HCT116 (cell line): ENCODE results near the gene HTT-AS. TPM values are rescaled to one million over a fixed set of nuclear protein-coding genes. Genes with fewer than 3 reads are reported as not detected.

Experiments
- ATAC-seq: fragments of 200-7000 bp; cut with Tn5 transposase; 2 replicates; pipeline ENCODE4 v1.9.1; 2020; ENCODE audit warnings: mild to moderate bottlenecking, moderate library complexity
- BruUV-seq: library from RNA; stranded (reverse); fragments of 400-500 nt; replicated peaks from 2 replicates; lab custom pipeline; 2021; lab: Mats Ljungman, UMichigan
- CTCF ChIA-PET: fragments of 300-600 bp; sonication (Branson Sonifier 250); formaldehyde crosslinking; loops from one replicate; lab custom pipeline; 2021; ENCODE audit warnings: antibody characterized with exemption; lab: Charles Lee
- POLR2A ChIA-PET: fragments of 300-600, 350-600 bp; sonication (Branson Sonifier 250); formaldehyde crosslinking; loops from one replicate; lab custom pipeline; 2021; ENCODE audit warnings: antibody characterized with exemption; lab: Charles Lee
- RAD21 ChIA-PET, 2 experiments: fragments of 300-600 bp; sonication (Branson Sonifier 250); formaldehyde crosslinking; loops; one replicate each; lab custom pipeline; 2023; ENCODE audit warnings: low total read pairs in 2 of 2; ENCODE audit not compliant: uncharacterized antibody in 2 of 2, unreplicated experiment in 2 of 2, low non-redundant PET in 1 of 2; lab: Charles Lee
- DNase-seq: peaks from one replicate; pipeline ENCODE4 v3.0.0-alpha.2; 2010; ENCODE audit warnings: low read depth, low spot score
- H2AFZ ChIP-seq: fragments of 200-600 bp; shearing (Covaris generic), sonication (generic); 2 replicates; pipeline ENCODE4 v1.6.1; 2017; ENCODE audit warnings: low read depth, mixed run types, mixed read lengths, antibody characterized with exemption, low read length; ENCODE audit not compliant: poor library complexity, severe bottlenecking
- H3K27ac ChIP-seq: 2 replicates; pipeline ENCODE4 v1.5.1; 2012; ENCODE audit warnings: low read depth, low read length
- H3K27me3 ChIP-seq: fragments of 200-600 bp; sonication (generic); 2 replicates; pipeline ENCODE4 v1.6.1; 2016; ENCODE audit warnings: mixed run types, low read length, mixed read lengths; ENCODE audit not compliant: insufficient read depth
- H3K36me3 ChIP-seq, 2 experiments: fragments of 200-500 bp in 1 of 2; fragments of 200-600 bp in 1 of 2; sonication (Bioruptor generic) in 1 of 2; sonication (generic) in 1 of 2; 2 replicates each; pipeline versions ENCODE4 v1.5.1 to v1.6.1; 2014 to 2016; ENCODE audit warnings: low read length in 2 of 2, inconsistent platforms in 1 of 2, mixed read lengths in 1 of 2, mixed run types in 1 of 2; ENCODE audit not compliant: insufficient read depth in 2 of 2, control insufficient read depth in 1 of 2
- H3K4me1 ChIP-seq, 2 experiments: fragments of 200-600 bp in 1 of 2; sonication (generic) in 1 of 2; 2 replicates each; pipeline versions ENCODE4 v1.5.1 to v1.6.1; 2012 to 2017; ENCODE audit warnings: low read length in 2 of 2, inconsistent platforms in 1 of 2, mild to moderate bottlenecking in 1 of 2, mixed read lengths in 1 of 2, mixed run types in 1 of 2, moderate library complexity in 1 of 2; ENCODE audit not compliant: insufficient read depth in 2 of 2, control insufficient read depth in 1 of 2
- H3K4me2 ChIP-seq: fragments of 200-600 bp; sonication (generic); 2 replicates; pipeline ENCODE4 v1.6.1; 2017; ENCODE audit warnings: mixed run types, low read length, mixed read lengths
- H3K4me3 ChIP-seq, 2 experiments: fragments of 200-600 bp in 1 of 2; sonication (generic) in 1 of 2; replicated peaks in 1 of 2; 2 replicates each; pipeline ENCODE4 v1.5.1; 2011 to 2016; ENCODE audit warnings: low read length in 2 of 2, control low read depth in 1 of 2, low read depth in 1 of 2, mild to moderate bottlenecking in 1 of 2, mixed read lengths in 1 of 2, mixed run types in 1 of 2
- H3K79me2 ChIP-seq: fragments of 200-600 bp; sonication (generic); 2 replicates; pipeline ENCODE4 v1.6.1; 2017; ENCODE audit warnings: mild to moderate bottlenecking, mixed run types, low read length, moderate library complexity, mixed read lengths; ENCODE audit not compliant: insufficient read depth
- H3K9ac ChIP-seq: fragments of 200-600 bp; sonication (generic); 2 replicates; pipeline ENCODE4 v1.6.1; 2016; ENCODE audit warnings: low read length, mixed read lengths
- H3K9me2 ChIP-seq: fragments of 200-600 bp; sonication (generic), shearing (Covaris generic); 2 replicates; pipeline ENCODE4 v1.6.1; 2017; ENCODE audit warnings: mixed run types, mild to moderate bottlenecking, moderate library complexity; ENCODE audit not compliant: insufficient read depth
- H3K9me3 ChIP-seq, 2 experiments: fragments of 200-500 bp in 1 of 2; fragments of 200-600 bp in 1 of 2; sonication (Bioruptor generic) in 1 of 2; sonication (generic) in 1 of 2; 2 replicates each; pipeline ENCODE4 v1.6.1; 2014 to 2017; ENCODE audit warnings: low read length in 2 of 2, mixed read lengths in 2 of 2, inconsistent platforms in 1 of 2, low read depth in 1 of 2, mild to moderate bottlenecking in 1 of 2, mixed run types in 1 of 2, moderate library complexity in 1 of 2; ENCODE audit not compliant: control insufficient read depth in 1 of 2, insufficient read depth in 1 of 2
- H4K20me1 ChIP-seq: fragments of 200-600 bp; sonication (generic), shearing (Covaris generic); 2 replicates; pipeline ENCODE4 v1.6.1; 2017; ENCODE audit warnings: mixed run types, mild to moderate bottlenecking, moderate library complexity; ENCODE audit not compliant: insufficient read depth
- ATF3 ChIP-seq: IDR thresholded peaks from 2 replicates; pipeline ENCODE4 v1.6.1; 2012
- CBX3 ChIP-seq: IDR thresholded peaks from 2 replicates; pipeline ENCODE4 v1.6.1; 2012; ENCODE audit warnings: low read depth
- CEBPB ChIP-seq: IDR thresholded peaks from 2 replicates; pipeline ENCODE4 v1.6.1; 2012; ENCODE audit warnings: low read depth
- ELF1 ChIP-seq: IDR thresholded peaks from 2 replicates; pipeline ENCODE4 v1.6.1; 2012; ENCODE audit warnings: low read depth, borderline replicate concordance
- EZH2phosphoT487 ChIP-seq: fragments of 200-600 bp; IDR thresholded peaks from 2 replicates; pipeline ENCODE4 v1.6.1; 2018; ENCODE audit warnings: antibody characterized with exemption, borderline replicate concordance
- JUND ChIP-seq: IDR thresholded peaks from 2 replicates; pipeline ENCODE4 v1.6.1; 2012
- POLR2AphosphoS5 ChIP-seq: IDR thresholded peaks from 2 replicates; pipeline ENCODE4 v1.6.1; 2011; ENCODE audit warnings: mild to moderate bottlenecking, low read depth, low read length, moderate library complexity
- RAD21 ChIP-seq: IDR thresholded peaks from 2 replicates; pipeline ENCODE4 v1.6.1; 2012; ENCODE audit warnings: low read depth, mild to moderate bottlenecking
- REST ChIP-seq: IDR thresholded peaks from 2 replicates; pipeline ENCODE4 v1.6.1; 2012; ENCODE audit warnings: low read depth
- SIN3A ChIP-seq: IDR thresholded peaks from 2 replicates; pipeline ENCODE4 v1.6.1; 2012; ENCODE audit warnings: low read depth
- SP1 ChIP-seq: IDR thresholded peaks from 2 replicates; pipeline ENCODE4 v1.6.1; 2012; ENCODE audit warnings: low read depth
- SRF ChIP-seq: IDR thresholded peaks from 2 replicates; pipeline ENCODE4 v1.6.1; 2012; ENCODE audit warnings: low read depth
- TCF7L2 ChIP-seq: IDR thresholded peaks from 2 replicates; pipeline ENCODE4 v1.7.0; 2011; ENCODE audit warnings: borderline replicate concordance, inconsistent platforms; ENCODE audit not compliant: insufficient read depth, insufficient read length; ENCODE audit errors: extremely low read depth
- ZBTB33 ChIP-seq: IDR thresholded peaks from 2 replicates; pipeline ENCODE4 v1.6.1; 2011; ENCODE audit warnings: mild to moderate bottlenecking, low read length, moderate library complexity; ENCODE audit not compliant: insufficient replicate concordance; ENCODE audit errors: extremely low read depth
- ZFX ChIP-seq: fragments of 450-650 bp; IDR thresholded peaks from 2 replicates; pipeline ENCODE4 v1.6.1; 2017
- ZNF274 ChIP-seq: fragments of 200-500 bp; sonication (Bioruptor generic); IDR thresholded peaks from 2 replicates; pipeline ENCODE4 v1.6.1; 2014; ENCODE audit warnings: mild to moderate bottlenecking, low read depth, low read length, inconsistent platforms
- intact Hi-C: fragments of 100-400 bp; cut with micrococcal nuclease; formaldehyde crosslinking; loops from 2 replicates; pipeline ENCODE4 v1.10.0; 2022
- total RNA-seq: library from RNA; stranded (reverse); gene quantifications from one replicate; pipeline ENCODE4 v1.2.1, GENCODE V29; 2021; ENCODE audit not compliant: unreplicated experiment
- TF ChIP-seq, protein P1 (sequence below), 3 experiments: fragments of 200-600 bp in 1 of 3; sonication (generic) in 1 of 3; IDR thresholded peaks in 2 of 3; conservative IDR thresholded peaks in 1 of 3; 2 replicates each; pipeline ENCODE4 v1.5.1; 2012 to 2017; ENCODE audit warnings: low read depth in 2 of 3, low read length in 2 of 3, antibody characterized with exemption in 1 of 3, borderline replicate concordance in 1 of 3, control low read depth in 1 of 3, mild to moderate bottlenecking in 1 of 3, mixed read lengths in 1 of 3, mixed run types in 1 of 3, moderate library complexity in 1 of 3; ENCODE audit not compliant: insufficient read depth in 1 of 3

The HTT-AS gene
- total RNA-seq, 1 experiment from 2014 or later: not detected

GRCh38 chr4:3062471-3062870 lies 11.9 kb downstream of the HTT-AS start (continued):
- TF ChIP-seq SRF: no peak
- TF ChIP-seq JUND: no peak
- no peak for TF ChIP-seq SP1

GRCh38 chr4:3060946-3061345 lies 13.4 kb downstream of the HTT-AS start:
- Histone ChIP-seq H3K4me1 (no peaks in the 10 kb centered on the region), H3K4me2 (no peak overlapping the region), H3K27me3 (no peaks in the 10 kb centered on the region), H3K36me3 (no peaks in the 10 kb centered on the region), H4K20me1 (no peaks in the 10 kb centered on the region), H3K79me2 (no peaks in the 10 kb centered on the region), H3K27ac (no peak overlapping the region), H3K9me3 (peaks cover 5 to 7% of the 10 kb centered on the region in 2 experiments; a peak in 1 of 4 replicates), H3K4me3 (no peak overlapping the region)
- no TSS peak for BruUV-seq
- no peak for ATAC-seq
- intact Hi-C loops: no loop called here
- DNase-seq: no peak
- RAD21 ChIA-PET: no interaction called here
- POLR2A ChIA-PET: no interaction called here
- CTCF ChIA-PET: no interaction called here
- TF ChIP-seq RAD21: no peak
- TF ChIP-seq POLR2AphosphoS5: no peak
- no peak for TF ChIP-seq ATF3
- no peak for TF ChIP-seq SIN3A
- TF ChIP-seq CBX3: no peak
- no peak for TF ChIP-seq CEBPB
- no peak for TF ChIP-seq ZBTB33
- no peak for TF ChIP-seq SRF
- TF ChIP-seq REST: no peak
- no peak for TF ChIP-seq ELF1
- no peak for TF ChIP-seq EZH2phosphoT487
- TF ChIP-seq ZNF274: no peak
- TF ChIP-seq, protein P1, sequence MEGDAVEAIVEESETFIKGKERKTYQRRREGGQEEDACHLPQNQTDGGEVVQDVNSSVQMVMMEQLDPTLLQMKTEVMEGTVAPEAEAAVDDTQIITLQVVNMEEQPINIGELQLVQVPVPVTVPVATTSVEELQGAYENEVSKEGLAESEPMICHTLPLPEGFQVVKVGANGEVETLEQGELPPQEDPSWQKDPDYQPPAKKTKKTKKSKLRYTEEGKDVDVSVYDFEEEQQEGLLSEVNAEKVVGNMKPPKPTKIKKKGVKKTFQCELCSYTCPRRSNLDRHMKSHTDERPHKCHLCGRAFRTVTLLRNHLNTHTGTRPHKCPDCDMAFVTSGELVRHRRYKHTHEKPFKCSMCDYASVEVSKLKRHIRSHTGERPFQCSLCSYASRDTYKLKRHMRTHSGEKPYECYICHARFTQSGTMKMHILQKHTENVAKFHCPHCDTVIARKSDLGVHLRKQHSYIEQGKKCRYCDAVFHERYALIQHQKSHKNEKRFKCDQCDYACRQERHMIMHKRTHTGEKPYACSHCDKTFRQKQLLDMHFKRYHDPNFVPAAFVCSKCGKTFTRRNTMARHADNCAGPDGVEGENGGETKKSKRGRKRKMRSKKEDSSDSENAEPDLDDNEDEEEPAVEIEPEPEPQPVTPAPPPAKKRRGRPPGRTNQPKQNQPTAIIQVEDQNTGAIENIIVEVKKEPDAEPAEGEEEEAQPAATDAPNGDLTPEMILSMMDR (IDR thresholded peaks at IDR 0.05 in 2 of 3, conservative IDR thresholded peaks at IDR 0.05 in 1 of 3; ENCODE audit: borderline replicate concordance in 1 of 3, insufficient read depth in 1 of 3, low read depth in 2 of 3, low read length in 2 of 3): no peak
- no peak for TF ChIP-seq TCF7L2
- TF ChIP-seq ZFX: no peak
- TF ChIP-seq, all 23 proteins: peak for 0
- Histone ChIP-seq H2AFZ (no peak overlapping the region), H3K9me2 (no peaks in the 10 kb centered on the region), H3K9ac (no peak overlapping the region)
